ENCODE measurements around the gene CCL5.
A peak's percentile ranks its signal among the peaks of the same experiment; 100 is the strongest.
"Not testable (repeated sequence)": the region's sequence is repeated elsewhere in the genome, so short reads cannot be mapped to it uniquely, and the experiment has no call there.

Gene CCL5

GRCh38 chr17:35898283-35899070 lies 18.3 kb upstream of the CCL5 start:
- DNase-seq (ENCODE audit: low read depth in 2 of 2): no peak

GRCh38 chr17:35897772-35898171 lies 17.6 kb upstream of the CCL5 start:
- DNase-seq (ENCODE audit: low read depth in 2 of 2): not testable (repeated sequence)

- no peak for DNase-seq (ENCODE audit: low read depth in 2 of 2)
Measured at GRCh38 chr17:35895636-35896587, 15.8 kb upstream of the CCL5 start.

GRCh38 chr17:35894206-35894605 lies 14.0 kb upstream of the CCL5 start:
- DNase-seq (ENCODE audit: low read depth in 2 of 2): no peak

- no peak for DNase-seq (ENCODE audit: low read depth in 2 of 2)
Measured at GRCh38 chr17:35893751-35894150, 13.6 kb upstream of the CCL5 start.

GRCh38 chr17:35892091-35893035 lies 12.2 kb upstream of the CCL5 start:
- DNase-seq (ENCODE audit: low read depth in 2 of 2): peak; percentile 28 to 55

- DNase-seq (ENCODE audit: low read depth in 2 of 2): no peak
Measured at GRCh38 chr17:35891269-35891668, 11.1 kb upstream of the CCL5 start.

- DNase-seq (ENCODE audit: low read depth in 2 of 2): no peak
Measured at GRCh38 chr17:35890774-35891155, 10.6 kb upstream of the CCL5 start.

GRCh38 chr17:35889818-35890773 lies 9.9 kb upstream of the CCL5 start:
- DNase-seq (ENCODE audit: low read depth in 2 of 2): no peak

- no peak for DNase-seq (ENCODE audit: low read depth in 2 of 2)
Measured at GRCh38 chr17:35889241-35889640, 9.1 kb upstream of the CCL5 start.

- DNase-seq (ENCODE audit: low read depth in 2 of 2): no peak
Measured at GRCh38 chr17:35878361-35878760, 1.8 kb downstream of the CCL5 start.

GRCh38 chr17:35877345-35878029 lies 2.7 kb downstream of the CCL5 start:
- DNase-seq (ENCODE audit: low read depth in 2 of 2): no peak

- DNase-seq (ENCODE audit: low read depth in 2 of 2): no peak
Measured at GRCh38 chr17:35876534-35876933, 3.6 kb downstream of the CCL5 start.

GRCh38 chr17:35875800-35876139 lies 4.4 kb downstream of the CCL5 start:
- no peak for DNase-seq (ENCODE audit: low read depth in 2 of 2)

- no peak for DNase-seq (ENCODE audit: low read depth in 2 of 2)
Measured at GRCh38 chr17:35875072-35875799, 4.9 kb downstream of the CCL5 start.

GRCh38 chr17:35872196-35872980 lies 7.8 kb downstream of the CCL5 start:
- DNase-seq (ENCODE audit: low read depth in 2 of 2): no peak

- no peak for DNase-seq (ENCODE audit: low read depth in 2 of 2)
Measured at GRCh38 chr17:35870906-35871819, 9.0 kb downstream of the CCL5 start.

Measured in stimulated activated CD4-positive, alpha-beta T cell treated with anti-CD3 and anti-CD28 coated beads, Interleukin-4, amount 100 ng/mL, for 48 hours (primary cell).